T-helper 2 cell treated with Interferon-gamma antibody and Interleukin-4, amounts not matched to agents 100 ng/mL and 5 ng/mL, for 36 hours (primary cell): ENCODE results near the gene EPB42. TPM values are rescaled to one million over a fixed set of nuclear protein-coding genes. Genes with fewer than 3 reads are reported as not detected.

Experiments used
- total RNA-seq: library from RNA; stranded (reverse); gene quantifications from 2 replicates; pipeline ENCODE4 v1.2.3, GENCODE V29; 2022

Gene EPB42
- total RNA-seq, 1 donor from 2014 or later, result not detected

Other genes with a start within 250 kb of the EPB42 start
- 42.4 and 44.1 TPM in 2 replicates for gene UBR1, start 115.0 kb downstream of the EPB42 start, total RNA-seq
- gene TMEM62, start 87.4 kb downstream of the EPB42 start, total RNA-seq, result 15.8 and 17.4 TPM in 2 replicates
- 66.2 and 67.8 TPM in 2 replicates for gene CCNDBP1, start 35.6 kb downstream of the EPB42 start, total RNA-seq
- 0.09 and 0.11 TPM in 2 replicates for gene TGM5, start 45.9 kb upstream of the EPB42 start, total RNA-seq
- not detected in 2 replicates for gene TGM7, start 81.2 kb upstream of the EPB42 start, total RNA-seq
- 15.5 and 16.0 TPM in 2 replicates for gene LCMT2, start 109.6 kb upstream of the EPB42 start, total RNA-seq
- 28.0 and 28.2 TPM in 2 replicates for gene ZSCAN29, start 150.0 kb upstream of the EPB42 start, total RNA-seq
- 34.4 and 37.0 TPM in 2 replicates for gene TUBGCP4, start 150.1 kb upstream of the EPB42 start, total RNA-seq